Activated CD4-positive, alpha-beta T cell treated with anti-CD3 and anti-CD28 coated beads for 48 hours (primary cell): ENCODE data around the gene SNAP47.

Experiments used
- DNase-seq: peaks from one replicate; pipeline ENCODE4 v3.0.0-alpha.2; 2020

Gene SNAP47

DNA sequence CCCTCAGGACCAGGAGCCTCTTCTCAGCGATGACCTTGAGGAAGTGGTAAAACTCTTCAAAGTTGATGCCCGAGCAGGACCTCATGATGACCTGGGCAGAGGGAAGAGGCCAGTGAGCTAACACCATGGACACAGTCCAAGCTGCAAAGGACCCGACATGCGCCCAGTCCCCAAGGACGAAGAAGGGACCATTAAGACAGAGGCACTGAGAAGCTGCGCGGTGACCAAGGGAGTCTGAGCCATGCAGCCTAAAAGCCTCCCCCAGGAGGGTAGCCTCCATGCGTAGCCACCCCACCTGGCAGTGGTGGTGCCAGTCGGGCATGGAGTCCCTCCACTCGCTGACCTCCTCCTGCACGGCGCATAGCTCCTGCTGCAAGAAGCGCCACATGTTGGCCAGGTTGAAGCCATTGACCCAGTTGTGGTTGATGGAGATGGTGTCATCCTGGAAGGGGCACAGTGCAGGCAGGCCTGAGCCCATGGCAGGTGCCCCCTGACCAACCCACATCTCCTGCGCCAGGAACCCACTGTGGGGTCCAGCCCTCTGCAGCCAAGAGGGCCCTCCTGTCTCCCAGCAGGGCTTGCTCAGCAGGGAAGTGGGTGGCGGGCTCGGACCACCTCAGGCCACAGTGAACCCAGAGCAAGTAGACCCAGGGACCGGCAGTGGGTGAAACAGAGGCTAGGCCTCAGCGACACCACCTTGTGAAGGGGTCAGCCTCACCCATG is 2.5 kb upstream of the SNAP47 start:
- no peak for DNase-seq

DNA sequence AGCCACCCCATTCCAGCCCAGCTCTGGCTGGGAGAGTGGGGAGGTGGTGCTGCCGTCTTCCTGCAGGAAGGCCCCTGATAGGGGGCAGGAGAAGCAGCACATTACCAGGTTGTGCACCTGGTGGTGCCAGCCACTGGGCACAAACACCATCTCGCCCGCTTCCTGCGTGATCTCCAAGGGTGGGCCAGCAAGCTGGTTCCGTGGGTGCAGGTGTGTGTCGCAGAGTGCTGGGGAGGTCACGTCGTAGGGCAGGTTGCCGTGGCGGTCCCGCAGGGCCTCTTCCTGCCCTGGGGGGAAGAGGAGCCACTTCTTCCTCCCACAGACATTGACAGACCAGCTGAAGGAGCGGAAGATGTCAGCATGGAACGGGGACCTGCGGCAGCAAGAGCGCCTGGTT is 1.9 kb upstream of the SNAP47 start:
- DNase-seq, result no peak

DNA sequence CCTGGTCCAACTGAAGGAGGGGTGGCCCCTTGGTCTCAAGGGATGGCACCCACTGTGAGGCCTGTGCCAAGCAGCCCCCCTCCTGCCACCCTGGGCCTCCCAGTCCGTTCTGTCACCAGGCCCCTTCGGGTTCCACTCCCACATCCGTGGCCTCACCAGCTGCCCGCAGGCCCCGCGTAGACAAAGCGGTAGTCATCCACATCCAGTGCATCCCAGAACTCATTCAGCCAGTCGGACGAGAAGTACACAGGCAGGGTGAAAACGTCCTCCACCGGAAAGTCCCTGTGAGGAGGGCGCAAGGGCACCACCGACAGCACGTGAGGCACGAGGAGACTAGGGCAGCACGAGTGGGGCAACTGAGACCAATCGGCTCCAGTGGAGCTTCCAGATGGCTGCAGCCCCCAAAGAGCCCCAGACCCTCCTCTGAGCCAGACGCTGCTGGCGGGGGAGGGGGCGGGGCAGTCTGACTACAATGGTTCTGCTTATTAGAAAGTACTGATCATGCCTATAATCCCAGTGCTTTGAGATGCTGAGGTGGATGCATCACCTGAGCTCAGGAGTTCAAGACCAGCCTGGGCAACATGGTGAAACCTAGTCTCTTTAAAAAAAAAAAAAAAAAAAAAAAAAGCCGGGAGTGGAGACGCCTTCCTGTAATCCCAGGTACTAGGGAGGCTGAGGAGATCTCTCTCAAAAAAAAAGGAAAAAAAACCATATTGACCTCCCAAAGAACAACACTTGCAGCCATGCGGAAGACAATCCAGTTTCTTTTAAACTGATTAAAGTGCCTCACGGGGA is 1.3 kb upstream of the SNAP47 start:
- DNase-seq, result no peak

DNA sequence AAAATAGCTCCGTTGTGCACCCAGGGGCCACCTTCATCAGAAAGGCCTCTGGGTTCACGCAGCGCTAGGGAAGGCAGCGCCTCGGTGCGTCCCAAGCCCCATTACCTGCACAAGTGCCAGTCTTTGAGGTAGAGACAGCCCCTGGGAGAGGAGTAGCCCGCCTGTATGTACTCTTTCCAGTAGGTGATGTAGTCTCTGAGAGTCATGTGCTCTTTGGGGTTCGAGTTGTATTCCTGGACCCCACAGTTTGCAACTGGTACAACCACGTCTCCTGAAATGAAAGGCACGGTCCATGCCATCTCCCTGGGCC is 734 bp upstream of the SNAP47 start:
- no peak for DNase-seq

DNA sequence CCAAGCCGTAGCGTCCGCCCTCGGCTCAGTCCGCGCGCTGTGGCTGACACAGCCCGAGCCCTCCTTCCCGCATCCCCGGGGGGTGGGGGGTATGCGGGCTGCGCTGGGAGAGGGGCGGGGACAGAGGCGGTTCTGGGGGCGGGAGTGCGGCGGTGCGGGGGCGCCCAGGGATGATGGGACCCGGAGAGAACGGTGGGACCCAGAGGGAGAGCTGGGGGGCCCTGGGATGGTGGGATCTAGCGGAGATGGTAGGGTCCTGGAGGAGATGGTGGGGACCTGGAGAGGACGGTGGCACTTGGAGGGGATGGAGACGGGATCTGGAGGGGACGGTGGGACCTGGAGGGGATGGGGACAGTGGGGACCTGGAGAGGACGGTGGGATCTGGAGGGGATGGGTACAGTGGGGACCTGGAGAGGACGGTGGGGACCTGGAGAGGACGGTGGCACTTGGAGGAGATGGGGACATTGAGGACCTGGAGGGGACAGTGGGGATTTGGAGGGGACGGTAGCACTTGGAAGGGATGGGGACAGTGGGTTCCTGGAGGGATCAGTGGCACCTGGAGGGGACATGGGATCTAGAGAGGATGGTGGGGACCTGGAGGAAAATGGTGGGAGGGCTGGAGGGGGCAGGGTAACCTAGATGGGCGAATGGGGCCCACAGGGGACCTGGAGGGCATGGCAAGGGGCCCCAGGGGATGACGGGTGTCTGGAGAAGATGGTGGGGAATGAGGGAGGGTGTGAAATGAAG is 477 bp downstream of the SNAP47 start:
- DNase-seq, result no peak

DNA sequence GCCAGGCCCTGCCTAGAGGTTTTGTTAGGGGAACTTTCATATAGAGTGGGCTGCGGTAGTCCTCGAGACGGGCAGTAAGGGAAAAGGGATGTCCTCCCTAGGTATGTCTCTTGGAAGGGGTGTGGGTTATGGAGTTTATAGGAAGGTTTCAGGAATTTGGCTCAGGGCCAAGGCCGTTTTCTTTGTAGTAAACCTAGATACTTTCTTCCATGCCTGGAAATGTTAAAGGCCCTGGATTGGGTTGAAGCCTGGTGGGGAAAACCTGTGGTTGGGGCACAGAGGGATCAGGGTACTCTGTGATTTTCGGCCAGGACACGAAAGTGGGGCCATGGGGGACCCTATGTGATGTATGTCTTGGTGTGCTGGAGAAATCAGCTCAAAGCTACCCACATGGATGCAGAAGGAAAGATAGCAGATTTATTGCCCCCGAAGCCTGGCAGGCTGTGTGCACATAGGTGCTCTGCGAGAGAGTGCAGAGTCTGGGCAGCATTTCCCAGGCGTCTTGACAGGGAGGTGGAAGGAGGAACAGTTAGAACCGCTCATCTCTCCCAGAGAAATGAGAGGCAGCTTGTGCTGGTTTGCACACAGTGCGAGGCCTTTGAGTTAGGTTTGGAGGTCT is 1.7 kb downstream of the SNAP47 start:
- no peak for DNase-seq

DNA sequence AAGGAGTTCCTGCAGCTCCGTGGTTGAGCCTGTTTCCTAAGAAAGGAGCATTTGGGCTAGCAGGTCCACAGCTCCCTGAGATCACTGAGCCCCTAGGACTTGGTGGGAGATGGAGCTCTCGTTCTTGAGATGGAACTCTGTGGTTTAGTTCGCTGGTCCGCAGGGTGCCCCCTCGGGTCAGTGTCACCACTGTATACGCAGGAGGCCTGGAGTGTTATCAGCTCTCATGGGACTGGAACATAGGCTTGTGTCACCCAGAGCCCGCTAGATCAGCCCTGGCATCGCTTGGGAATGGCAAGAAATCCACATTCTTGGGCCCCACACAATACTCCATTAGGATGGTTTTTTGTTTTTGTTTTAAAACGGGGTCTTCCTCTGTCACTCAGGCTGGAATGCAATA is 3.6 kb downstream of the SNAP47 start:
- no peak for DNase-seq

DNA sequence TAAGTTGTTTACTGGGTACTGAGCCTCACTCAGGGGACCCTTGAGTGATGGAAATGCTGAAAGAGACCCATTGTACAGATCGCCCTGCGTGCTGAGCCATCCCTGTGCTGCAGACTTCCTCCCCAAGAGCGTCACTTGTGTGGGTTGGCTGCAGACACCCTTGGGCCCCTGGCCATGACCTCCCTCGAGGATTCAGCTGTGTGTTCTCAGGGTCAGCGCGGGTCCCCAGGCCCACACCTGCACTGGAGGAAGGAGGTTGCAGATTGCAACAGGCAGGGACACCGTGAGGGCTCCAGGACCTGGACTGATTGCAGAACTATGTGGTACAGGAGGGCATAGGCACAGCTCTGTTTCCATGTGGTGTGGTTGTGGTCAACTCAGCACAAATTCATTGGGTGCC is 4.4 kb downstream of the SNAP47 start:
- no peak for DNase-seq

DNA sequence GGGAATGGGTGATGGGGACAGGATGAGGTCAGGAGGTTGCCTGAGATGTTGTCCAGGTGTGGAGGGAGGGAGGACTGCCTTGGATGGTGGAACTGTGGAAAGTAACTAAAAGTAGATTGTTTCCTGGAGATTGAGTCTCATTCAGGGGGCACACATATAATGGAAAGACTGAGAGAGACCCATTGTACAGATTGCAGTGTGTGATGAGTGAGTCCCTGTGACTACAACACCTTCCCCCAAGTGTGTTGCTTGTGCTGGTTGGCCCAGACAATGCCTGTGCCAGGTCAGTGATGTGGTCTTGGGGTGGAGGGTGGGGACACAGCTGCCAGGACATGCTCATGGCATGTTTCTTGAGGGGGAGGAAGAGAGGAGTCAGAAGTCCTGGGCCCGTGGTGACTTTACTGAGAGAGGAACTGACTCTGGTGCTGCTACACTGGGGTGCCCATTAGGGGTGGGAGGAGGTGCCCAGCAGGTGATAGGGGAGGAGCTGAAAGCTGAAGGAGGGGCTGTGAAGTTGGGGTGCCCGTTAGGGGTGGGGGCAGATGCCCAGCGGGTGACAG is 5.2 kb downstream of the SNAP47 start:
- DNase-seq, result no peak

DNA sequence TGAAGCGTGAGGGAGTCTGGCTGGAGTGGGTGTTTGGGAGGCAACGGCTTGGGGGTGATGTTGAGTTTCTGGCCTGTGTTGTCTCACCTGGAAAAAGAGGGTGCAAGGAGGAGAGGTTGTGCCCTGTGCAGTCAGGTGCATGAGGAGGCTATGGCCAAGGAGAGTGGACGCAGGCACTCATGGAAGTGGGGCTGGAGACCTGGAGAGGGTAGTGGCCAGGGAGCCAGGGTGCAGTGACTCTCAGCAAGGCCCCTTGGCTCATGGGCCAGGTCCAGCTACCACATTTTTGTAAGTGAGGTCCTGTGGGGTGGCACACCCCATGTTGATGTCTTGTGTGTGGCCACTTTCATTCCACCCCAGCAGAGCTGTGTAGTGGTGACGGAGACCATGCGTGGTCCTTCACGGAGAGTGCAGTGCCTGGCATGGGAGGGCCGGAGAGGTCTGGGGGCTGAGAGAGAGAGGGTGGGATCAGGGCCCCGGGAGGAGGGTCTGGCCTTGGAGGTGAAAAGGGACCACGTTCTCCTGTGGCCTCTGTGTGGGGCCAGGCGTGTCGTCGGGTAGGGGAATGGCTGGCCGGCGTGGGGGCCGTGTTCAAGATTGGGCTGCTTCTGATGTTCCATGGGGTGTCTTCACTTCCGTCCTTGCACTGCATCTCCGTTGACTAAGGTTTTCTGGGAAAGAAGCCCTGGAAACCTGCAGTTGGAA is 6.1 kb downstream of the SNAP47 start:
- DNase-seq, result no peak

DNA sequence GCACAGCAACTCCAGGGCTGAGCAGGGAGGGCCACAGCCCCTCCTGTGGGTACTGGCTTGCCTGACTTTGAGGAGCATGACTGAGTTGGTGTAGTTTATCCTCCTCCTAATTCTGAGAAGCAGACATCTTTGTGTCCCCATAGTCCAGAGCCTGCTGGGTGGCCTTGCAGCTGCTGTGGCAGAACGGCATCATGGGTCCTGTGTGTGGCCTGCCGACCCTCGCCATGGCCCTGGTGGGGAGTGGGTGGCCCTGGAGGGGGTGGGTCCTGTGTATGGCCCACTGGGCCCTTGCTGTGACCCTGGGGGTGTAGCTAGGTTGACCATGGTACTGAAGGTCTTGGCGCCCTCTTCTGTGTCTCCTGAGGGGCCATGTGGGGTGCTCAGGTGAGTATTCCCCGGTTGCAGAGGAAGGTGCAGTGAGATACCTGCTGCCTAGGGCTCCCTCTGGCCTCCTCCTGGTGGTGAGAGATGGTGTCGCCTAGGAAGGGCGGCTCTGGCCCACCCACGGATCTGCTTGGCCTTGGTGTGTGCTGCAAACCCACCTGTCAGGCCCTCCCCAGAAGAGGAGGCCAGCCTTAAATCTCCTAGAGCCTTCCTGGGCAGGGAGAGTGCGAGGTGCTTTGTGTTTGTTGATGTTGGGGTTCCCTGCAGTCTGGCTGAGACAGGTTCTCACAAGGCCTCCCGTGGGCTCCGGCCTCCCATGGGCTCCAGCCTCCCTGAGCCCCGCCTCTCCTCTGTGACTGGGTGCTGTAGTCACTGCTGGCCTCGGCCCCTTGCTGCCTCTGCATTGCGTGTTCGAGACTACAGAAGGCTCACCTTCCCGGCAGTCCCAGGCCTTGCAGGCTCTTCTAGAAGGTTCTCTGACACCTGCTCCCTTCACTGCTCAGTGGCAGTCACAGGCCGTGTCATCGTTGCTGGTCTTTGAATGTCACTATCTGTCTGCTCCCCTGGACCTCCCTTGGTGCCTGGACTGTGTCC is 7.8 kb downstream of the SNAP47 start:
- DNase-seq, result no peak

DNA sequence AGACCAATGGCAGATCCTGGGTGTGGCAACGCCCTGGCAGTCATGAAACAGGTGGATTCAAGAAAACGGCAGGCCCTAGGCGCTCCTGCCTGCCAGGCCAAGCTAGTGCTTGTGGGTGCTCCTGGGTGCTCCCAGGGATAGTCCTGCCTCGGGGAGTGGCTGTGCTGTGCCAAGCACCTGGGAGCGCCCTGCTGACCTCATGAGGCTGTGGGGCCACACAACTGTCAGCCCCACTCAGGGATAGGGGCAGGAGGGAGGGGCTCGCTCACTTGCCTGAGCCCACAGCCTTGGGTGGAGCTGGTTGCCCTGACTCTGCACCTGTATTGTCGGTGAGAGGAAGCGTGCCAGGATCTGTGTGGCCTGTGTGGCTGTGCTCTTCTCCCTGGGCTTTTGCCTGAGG is 9.4 kb downstream of the SNAP47 start:
- DNase-seq, result no peak

DNA sequence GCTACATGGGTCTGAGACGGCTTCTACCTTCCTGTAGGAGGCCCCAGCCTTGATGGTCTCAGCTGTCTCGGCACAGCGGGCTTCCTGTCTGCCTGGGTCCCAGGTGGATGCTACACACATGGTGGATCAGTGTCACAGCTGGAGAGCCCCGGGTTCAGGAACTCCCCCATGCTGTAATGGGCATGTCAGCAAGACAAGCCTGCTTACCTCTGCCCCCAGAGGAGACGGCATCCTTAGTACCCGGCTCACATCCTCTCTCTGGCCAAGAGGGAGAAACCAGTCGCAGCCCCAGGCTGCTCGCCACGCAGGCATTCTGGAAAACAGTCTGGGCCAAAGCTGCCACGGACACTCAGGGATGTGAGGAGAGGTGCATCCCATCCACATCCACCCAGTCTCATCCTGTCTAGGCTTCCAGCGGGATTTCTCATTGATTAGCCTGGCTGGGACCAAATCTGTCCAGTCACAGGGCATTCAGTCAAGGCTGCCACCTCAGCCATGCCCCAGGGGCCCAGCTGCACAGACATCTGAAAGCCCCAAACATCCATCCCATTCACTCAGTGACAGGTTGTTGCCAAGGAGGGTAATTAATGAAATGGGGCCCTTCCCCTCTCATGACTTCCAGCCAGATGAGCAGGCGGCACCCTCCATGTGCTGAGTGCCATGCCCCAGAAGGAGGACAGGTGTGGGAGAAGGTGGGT is 10.5 kb downstream of the SNAP47 start:
- DNase-seq, result no peak

DNA sequence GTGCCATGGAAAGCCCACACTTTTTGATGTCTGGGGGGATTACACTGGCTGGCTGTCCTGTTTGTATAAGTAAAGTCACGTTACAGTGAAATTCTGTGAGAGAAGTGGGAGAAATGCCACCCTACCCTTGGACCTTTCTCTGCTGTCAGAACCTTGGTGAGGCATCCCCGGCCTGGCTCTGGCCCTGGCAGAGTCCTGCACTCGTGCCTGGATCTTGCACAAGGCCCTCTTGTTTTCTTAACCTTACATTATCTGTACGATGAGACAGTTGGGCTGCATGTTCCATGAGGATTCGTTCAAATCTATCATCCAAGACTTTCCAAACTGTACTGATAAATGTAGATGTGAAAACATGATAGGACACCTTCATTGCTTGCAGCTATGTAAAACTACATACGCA is 11.4 kb downstream of the SNAP47 start:
- DNase-seq, result no peak

DNA sequence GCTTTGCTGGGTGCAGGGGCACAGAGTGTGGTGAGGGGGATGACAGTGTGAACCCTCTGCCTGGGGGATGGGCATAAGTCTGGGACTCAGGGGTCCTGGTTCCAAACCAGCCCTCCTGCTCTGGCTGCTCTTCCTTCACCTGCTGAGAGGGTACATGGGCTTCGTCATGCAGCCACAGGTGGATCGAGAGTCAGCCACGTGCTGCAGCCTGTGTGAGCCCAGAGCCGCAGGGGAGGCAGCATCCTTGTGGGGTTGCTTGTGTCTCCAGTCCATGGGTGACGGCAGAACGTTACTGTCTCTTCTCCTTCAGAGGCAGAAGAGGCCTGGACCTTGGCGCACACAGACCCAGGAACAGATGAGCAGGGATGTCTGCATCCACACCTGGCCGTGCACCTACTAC is 12.1 kb downstream of the SNAP47 start:
- DNase-seq, result no peak

DNA sequence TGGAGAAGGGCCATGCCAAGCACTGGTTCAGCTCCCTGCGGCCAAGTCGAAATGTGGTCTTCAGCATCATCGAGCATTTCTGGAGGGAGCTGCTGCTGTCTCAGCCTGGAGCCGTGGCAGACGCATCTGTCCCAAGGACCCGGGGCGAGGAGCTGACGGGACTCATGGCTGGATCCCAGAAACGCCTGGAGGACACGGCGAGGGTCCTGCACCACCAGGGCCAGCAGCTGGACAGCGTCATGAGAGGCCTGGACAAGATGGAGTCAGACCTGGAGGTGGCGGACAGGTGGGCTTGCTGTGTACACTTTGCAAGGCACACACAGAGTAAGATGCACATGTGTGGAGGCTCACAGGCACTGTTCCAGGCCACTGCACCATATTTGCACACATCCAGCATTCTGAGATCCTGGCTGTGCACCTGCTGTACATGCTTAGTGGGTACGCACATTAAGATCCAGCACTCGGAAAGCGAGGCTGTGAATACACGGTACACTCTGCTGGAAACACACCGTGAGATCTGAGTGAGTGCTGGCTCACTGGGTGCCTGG is 12.8 kb downstream of the SNAP47 start:
- no peak for DNase-seq

DNA sequence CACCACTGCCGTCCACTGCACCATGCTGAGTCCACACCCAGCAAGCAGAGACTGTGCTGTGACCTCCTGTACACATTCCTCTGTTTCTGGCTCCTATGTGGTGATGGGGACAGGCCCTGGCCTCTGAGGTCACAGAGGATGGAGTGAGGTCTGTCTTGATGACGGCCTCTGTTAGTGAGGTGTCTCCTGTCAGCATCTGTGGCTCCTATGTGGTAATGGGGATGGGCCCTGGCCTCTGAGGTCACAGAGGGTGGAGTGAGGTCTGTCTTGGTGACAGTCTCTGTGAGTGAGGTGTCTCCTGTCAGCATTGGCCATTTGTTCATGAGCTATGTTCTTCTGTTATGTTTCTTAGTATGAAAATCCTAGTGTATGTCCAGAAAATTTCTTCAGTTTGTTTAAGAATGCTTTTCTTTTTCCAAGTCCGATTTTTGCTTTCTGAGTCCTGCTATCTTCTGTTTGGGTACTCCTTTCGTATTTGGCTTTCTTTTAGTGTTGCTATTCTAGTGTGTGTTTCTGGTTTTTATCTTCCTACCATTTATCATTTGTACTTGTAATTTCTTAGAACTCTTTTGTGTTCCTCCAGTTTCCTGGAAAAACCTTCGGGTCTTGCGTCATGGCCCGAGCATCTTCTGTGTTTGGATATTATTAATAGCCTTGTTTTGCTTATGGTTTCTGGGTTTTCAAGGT is 13.4 kb downstream of the SNAP47 start:
- DNase-seq, result no peak

DNA sequence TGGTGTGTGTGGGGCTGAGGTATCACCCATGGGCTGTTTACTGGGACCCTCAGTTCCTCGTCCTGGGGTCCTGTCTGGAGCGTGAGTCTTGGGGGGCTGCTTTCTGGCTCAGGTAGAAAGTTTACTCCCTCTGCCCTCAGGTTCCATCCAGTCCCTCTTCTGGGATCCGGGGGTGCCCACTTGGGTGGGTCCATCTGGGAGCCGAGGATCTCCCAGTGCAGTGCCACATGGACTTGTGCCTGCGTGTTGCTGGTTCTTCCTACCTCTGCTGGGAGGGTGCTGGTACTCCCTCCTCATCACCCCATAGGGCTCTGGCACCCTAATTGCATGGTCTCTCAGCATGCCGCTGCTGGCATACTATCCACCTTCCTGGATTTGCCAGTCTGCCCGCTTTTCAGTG is 14.0 kb downstream of the SNAP47 start:
- no peak for DNase-seq

DNA sequence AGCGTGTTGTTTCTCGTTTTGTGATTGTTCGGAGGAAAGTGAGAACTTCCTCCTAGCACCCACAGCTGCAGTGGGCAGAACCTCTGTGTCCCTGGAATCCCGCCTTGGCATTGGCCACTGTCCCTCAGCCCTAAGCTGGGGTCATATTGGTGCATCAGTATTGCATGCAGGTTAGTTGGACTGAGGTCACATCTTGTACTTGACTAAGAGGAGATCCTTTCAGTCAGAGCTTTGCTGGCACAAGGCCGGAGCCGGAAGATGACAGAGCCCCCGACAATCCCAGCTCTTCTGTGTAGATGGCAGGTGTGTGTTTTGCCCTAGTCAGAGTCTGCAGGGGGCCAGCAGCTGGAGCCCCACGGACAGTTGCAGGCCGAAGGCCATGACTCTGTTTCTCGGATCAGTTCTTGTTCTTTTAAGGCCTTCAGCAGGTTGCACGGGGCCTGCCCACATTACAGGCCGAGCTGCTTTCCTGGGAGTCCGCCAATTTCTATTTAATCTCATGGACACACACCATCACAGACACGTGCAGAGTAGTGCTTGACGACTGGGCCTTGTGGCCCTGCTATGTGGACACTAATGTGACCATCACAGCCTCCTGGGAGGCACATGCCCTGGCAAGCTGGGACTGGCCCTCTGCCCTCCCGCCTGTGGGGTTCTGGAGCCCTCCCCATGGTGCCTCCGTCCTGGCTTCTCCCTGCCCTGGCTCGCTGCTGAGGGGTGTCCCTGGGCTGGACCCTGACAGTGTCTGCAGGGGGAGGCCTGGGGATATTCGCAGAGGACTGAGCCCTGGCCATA is 14.9 kb downstream of the SNAP47 start:
- DNase-seq, result no peak
